ENCODE measurements around the gene AGPS.

Gene AGPS

GRCh38 chr2:177525351-177525924, 132.9 kb downstream of the AGPS start:
- no peak overlapping the region for H3K4me3 ChIP-seq (ENCODE audit: low read depth, low read length)
- TF ChIP-seq CTCF (IDR thresholded peaks at IDR 0.05; ENCODE audit: control insufficient read depth, extremely low read depth, insufficient read depth): no peak
- DNase-seq (ENCODE audit: low read depth): no peak

GRCh38 chr2:177528351-177528933, 135.9 kb downstream of the AGPS start:
- no peak for DNase-seq (ENCODE audit: low read depth)
- no peak overlapping the region for H3K4me3 ChIP-seq (ENCODE audit: low read depth, low read length)
- no peak for TF ChIP-seq CTCF (IDR thresholded peaks at IDR 0.05; ENCODE audit: control insufficient read depth, extremely low read depth, insufficient read depth)

- no peak for TF ChIP-seq CTCF (IDR thresholded peaks at IDR 0.05; ENCODE audit: control insufficient read depth, extremely low read depth, insufficient read depth)
- no peak for DNase-seq (ENCODE audit: low read depth)
- H3K4me3 ChIP-seq (ENCODE audit: low read depth, low read length): no peak overlapping the region
Observed at GRCh38 chr2:177529166-177529565, 136.6 kb downstream of the AGPS start.

- DNase-seq (ENCODE audit: low read depth): no peak
- H3K4me3 ChIP-seq (ENCODE audit: low read depth, low read length): no peak overlapping the region
- no peak for TF ChIP-seq CTCF (IDR thresholded peaks at IDR 0.05; ENCODE audit: control insufficient read depth, extremely low read depth, insufficient read depth)
Observed at GRCh38 chr2:177530561-177530960, 138.0 kb downstream of the AGPS start.

- DNase-seq (ENCODE audit: low read depth): no peak
- H3K4me3 ChIP-seq (ENCODE audit: low read depth, low read length): no peak overlapping the region
- no peak for TF ChIP-seq CTCF (IDR thresholded peaks at IDR 0.05; ENCODE audit: control insufficient read depth, extremely low read depth, insufficient read depth)
Observed at GRCh38 chr2:177531706-177532105, 139.1 kb downstream of the AGPS start.

- H3K4me3 ChIP-seq (ENCODE audit: low read depth, low read length): no peak overlapping the region
- DNase-seq (ENCODE audit: low read depth): no peak
- TF ChIP-seq CTCF (IDR thresholded peaks at IDR 0.05; ENCODE audit: control insufficient read depth, extremely low read depth, insufficient read depth): no peak
Observed at GRCh38 chr2:177532567-177532966, 140.0 kb downstream of the AGPS start.

GRCh38 chr2:177533253-177533652, 140.7 kb downstream of the AGPS start:
- H3K4me3 ChIP-seq (ENCODE audit: low read depth, low read length): no peak overlapping the region
- no peak for DNase-seq (ENCODE audit: low read depth)
- no peak for TF ChIP-seq CTCF (IDR thresholded peaks at IDR 0.05; ENCODE audit: control insufficient read depth, extremely low read depth, insufficient read depth)
